Skeletal muscle tissue (tissue), 4 donors: ENCODE results near the gene VPS54. TPM values are rescaled to one million over a fixed set of nuclear protein-coding genes. Genes with fewer than 3 reads are reported as not detected.

ENCODE experiments used
- H3K27ac ChIP-seq: one replicate; pipeline ENCODE4 v1.7.0; 2013; ENCODE audit warnings: mild to moderate bottlenecking, low read depth, low read length, inconsistent platforms
- H3K27me3 ChIP-seq, 3 donors: one replicate each; pipeline ENCODE4 v1.7.0; 2013; ENCODE audit warnings: low read length in 3 of 3; ENCODE audit not compliant: control insufficient read depth in 3 of 3, insufficient read depth in 3 of 3
- H3K36me3 ChIP-seq, 3 donors: one replicate each; pipeline ENCODE4 v1.7.0; 2013; ENCODE audit warnings: low read length in 3 of 3; ENCODE audit not compliant: control insufficient read depth in 3 of 3, insufficient read depth in 3 of 3
- H3K4me1 ChIP-seq, 3 donors: one replicate each; pipeline ENCODE4 v1.7.0; 2013; ENCODE audit warnings: low read length in 3 of 3, mild to moderate bottlenecking in 3 of 3; ENCODE audit not compliant: control insufficient read depth in 3 of 3, insufficient read depth in 3 of 3
- H3K4me3 ChIP-seq, 3 donors: one replicate each; pipeline ENCODE4 v1.7.0; 2013; ENCODE audit warnings: low read length in 3 of 3
- H3K9ac ChIP-seq, 3 donors: one replicate each; pipeline ENCODE4 v1.7.0; 2013; ENCODE audit warnings: low read length in 3 of 3, mild to moderate bottlenecking in 3 of 3, moderate library complexity in 2 of 3, low read depth in 1 of 3
- H3K9me3 ChIP-seq, 3 donors: one replicate each; pipeline ENCODE4 v1.7.0; 2013; ENCODE audit warnings: low read length in 3 of 3; ENCODE audit not compliant: control insufficient read depth in 3 of 3
- total RNA-seq: library from RNA; depleted of rRNA; stranded (reverse); fragments of >200 nt; gene quantifications from one replicate; pipeline ENCODE4 v1.2.3, GENCODE V29; 2014
- donor health status: Osteomylitis.

VPS54 gene
- total RNA-seq, 1 donor from 2014 or later, result 25.1 TPM

DNA sequence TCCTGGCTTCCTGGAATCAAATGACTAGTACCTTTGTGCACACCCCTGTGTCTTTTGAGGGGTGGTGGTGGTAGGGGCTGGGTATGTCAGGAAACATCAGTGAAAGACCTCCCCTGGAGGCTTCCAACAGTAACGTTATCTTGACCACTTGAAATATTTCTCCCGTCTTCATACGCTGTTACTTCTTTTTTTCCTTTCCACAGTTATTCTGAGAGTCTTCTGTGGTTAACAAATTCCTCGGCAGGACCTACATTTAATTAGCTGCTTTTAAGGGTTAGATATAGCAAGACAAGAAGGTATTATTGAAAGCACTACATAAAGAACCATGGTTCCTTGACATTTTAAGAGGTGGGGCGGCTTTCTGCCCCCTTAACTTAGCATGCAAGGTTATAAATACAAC, 142.9 kb downstream of the VPS54 start:
- no peak overlapping the region for H3K9ac ChIP-seq
- peaks cover 33 to 45% (median 37%) of the 10 kb centered on the region in 3 donors for H3K4me1 ChIP-seq

DNA sequence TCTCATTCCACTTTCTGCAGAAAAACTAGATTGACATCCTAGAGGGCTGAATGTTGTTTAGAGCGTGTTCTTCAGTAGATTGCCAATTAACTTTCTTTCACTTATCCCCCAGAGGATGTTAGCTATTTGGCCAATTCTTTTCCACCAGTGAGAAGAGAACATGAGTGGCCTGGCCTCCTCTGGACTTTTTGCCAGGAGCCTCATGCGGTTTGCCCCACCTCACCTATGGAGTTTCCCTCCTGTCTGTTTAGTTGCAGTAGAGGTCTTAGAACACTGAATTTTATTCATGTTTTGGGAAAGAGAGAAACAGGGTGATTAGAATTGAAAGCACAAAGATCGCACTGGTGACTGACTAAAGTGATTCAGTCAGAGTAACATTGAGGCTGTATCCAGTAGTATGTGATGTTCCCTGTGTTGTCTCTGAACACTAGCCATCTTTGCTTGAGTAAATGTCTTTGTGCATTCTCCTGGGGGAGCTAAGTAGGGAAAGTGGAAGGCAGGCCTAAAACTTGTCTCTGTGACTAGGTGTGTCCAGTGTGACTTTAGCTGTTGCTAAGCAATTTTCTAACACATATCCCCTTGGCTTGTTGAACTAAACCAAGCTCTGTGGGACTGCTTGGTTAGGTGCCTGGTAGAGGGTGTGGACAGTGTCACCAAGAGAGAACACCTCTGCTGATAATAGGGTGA, 143.5 kb downstream of the VPS54 start:
- Histone ChIP-seq H3K4me1 (peaks cover 32 to 39% (median 37%) of the 10 kb centered on the region in 3 donors), H3K27me3 (no peaks in the 10 kb centered on the region), H3K27ac (peak overlapping the region; percentile 51), H3K9ac (no peak overlapping the region), H3K36me3 (peaks cover 5 to 18% (median 15%) of the 10 kb centered on the region in 3 donors), H3K4me3 (no peak overlapping the region), H3K9me3 (no peaks in the 10 kb centered on the region)

More for the DNA sequence above, 142.9 kb downstream of the VPS54 start:
- no peak overlapping the region for H3K4me3 ChIP-seq
- H3K27ac ChIP-seq, result peak overlapping the region; percentile 51
- H3K27me3 ChIP-seq, result no peaks in the 10 kb centered on the region
- H3K9me3 ChIP-seq, result no peaks in the 10 kb centered on the region
- H3K36me3 ChIP-seq, result peaks cover 5 to 18% (median 16%) of the 10 kb centered on the region in 3 donors

DNA sequence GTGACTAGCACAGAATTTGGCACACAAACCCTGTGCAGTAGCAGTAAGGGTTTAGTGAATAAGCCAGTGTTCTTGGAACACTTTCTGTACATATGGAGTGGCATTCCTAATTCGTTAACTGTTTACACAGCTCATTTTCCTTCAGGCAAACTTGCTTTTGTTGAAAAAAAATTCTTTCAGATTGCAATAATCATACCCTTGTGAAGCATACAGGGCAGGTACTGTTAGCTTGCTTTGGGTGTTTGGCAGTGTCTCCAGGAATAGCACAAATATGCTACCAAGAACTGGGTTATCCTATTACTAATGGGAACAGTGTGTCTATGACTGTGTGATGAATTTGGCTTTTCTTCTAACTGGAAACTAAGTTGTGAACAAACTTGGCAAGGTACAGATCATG, 144.1 kb downstream of the VPS54 start:
- Histone ChIP-seq H3K4me3 (no peak overlapping the region), H3K9me3 (no peaks in the 10 kb centered on the region), H3K9ac (no peak overlapping the region), H3K27me3 (no peaks in the 10 kb centered on the region), H3K36me3 (peaks cover 5 to 18% (median 12%) of the 10 kb centered on the region in 3 donors), H3K27ac (peak overlapping the region; percentile 51), H3K4me1 (peaks cover 31 to 37% (median 36%) of the 10 kb centered on the region in 3 donors)

DNA sequence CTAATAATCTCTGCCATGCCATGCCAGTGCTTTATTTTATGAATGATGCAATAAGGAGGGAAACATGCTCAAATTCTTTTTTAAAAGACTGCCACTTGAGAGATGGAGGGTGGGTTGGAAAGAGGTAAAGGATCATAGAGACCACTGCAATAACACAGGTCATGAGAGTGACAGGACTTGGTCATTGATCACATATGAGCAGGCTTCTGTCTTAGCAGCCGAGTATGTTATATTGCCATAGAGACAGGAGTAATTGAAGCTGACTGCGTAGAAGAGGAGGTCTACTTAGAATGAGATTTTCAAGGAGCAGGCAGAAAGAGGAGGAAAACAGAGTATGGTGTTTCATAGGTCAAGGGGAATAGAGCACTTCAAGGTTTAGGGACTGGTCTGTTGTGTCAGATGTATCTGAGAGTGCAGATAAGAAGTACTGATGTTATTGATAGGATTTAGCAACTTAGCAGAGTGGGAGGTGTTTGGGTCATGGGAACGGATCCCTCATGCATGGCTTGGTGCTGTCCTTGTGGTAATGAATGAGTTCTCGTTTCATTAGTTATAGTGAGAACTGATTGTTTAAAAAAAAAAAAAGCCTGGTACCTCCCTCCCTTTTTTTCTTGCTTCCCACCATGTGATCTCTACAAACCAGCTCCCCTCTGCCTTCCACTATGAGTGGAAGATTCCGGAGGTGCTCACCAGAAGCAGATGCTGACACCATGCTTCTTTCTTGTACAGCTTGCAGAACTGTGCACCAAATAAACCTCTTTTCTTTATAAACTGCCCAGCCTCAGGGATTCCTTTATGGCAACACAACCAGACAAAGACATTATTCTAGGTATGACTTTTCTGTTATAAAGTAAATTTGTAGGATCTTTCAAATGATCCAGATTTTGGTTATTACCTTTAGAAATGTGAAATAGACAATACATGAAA, 144.8 kb downstream of the VPS54 start:
- no peak overlapping the region for H3K4me3 ChIP-seq
- peaks cover 32 to 39% (median 36%) of the 10 kb centered on the region in 3 donors for H3K4me1 ChIP-seq
- H3K36me3 ChIP-seq, result peaks cover 5 to 18% (median 12%) of the 10 kb centered on the region in 3 donors
- no peaks in the 10 kb centered on the region for H3K9me3 ChIP-seq
- H3K9ac ChIP-seq, result no peak overlapping the region
- H3K27me3 ChIP-seq, result no peaks in the 10 kb centered on the region
- peak overlapping the region; percentile 51 for H3K27ac ChIP-seq

DNA sequence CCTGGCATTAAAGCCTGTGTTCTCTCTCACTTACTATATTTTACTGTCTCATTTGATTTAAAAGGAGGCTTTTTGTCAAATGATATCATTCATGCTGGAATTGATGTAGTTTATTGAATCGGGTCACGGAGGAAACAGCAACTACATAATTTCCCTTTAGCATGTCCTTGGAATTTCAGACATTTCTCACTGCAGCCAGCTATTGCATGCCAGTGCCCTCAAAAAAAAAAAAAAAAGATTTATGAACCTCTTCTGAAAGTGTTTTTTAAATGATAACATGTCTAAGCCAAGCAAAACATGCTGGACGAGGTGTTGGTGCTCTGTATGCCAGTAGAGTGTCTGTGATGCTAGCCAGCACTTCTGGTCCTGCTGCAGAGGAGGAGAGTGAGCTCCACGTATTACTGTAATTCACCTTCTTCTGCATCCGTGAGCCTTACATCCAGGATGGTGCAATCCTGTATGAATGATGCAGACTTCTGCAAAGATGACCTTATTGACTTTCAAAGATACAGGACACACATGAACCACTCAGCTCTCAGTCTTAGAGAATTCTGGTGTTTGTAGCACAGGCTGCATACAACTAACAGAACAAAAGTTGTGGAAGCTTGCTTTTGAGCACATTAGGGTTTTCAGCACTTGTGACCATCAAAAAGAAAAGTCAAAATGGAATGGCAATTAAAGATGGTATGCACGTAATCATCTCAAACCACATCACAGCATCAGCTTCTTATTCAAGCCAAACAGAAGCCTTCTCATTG, 146.5 kb downstream of the VPS54 start:
- Histone ChIP-seq H3K4me3 (no peak overlapping the region), H3K9me3 (no peaks in the 10 kb centered on the region), H3K27ac (no peak overlapping the region), H3K4me1 (peaks cover 34 to 41% (median 36%) of the 10 kb centered on the region in 3 donors), H3K27me3 (no peaks in the 10 kb centered on the region), H3K36me3 (peaks cover 5 to 15% (median 12%) of the 10 kb centered on the region in 3 donors), H3K9ac (peak overlapping the region in 1 of 3 donors; percentile 18)

DNA sequence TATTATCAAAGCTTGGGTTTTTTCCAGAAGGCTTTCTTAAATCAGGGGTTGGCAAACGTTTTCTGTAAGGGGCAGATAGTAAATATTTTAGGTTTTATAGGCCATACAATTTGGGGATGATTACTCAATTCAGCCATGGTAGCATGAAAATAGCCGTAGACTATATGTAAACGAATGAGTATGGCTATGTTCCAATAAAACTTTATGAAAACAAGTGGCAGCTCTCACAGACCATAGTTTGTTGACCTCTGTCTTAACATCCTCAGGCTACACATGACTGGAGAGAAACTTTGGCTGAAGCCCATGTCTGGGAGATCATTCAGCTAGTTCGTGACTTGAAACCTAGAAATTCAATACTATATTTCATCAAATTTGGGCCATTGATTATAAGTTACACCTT, 147.4 kb downstream of the VPS54 start:
- Histone ChIP-seq H3K36me3 (peaks cover 5 to 13% (median 12%) of the 10 kb centered on the region in 3 donors), H3K4me3 (no peak overlapping the region), H3K9me3 (no peaks in the 10 kb centered on the region), H3K27me3 (no peaks in the 10 kb centered on the region), H3K9ac (no peak overlapping the region), H3K27ac (no peak overlapping the region), H3K4me1 (peaks cover 34 to 41% (median 36%) of the 10 kb centered on the region in 3 donors)

DNA sequence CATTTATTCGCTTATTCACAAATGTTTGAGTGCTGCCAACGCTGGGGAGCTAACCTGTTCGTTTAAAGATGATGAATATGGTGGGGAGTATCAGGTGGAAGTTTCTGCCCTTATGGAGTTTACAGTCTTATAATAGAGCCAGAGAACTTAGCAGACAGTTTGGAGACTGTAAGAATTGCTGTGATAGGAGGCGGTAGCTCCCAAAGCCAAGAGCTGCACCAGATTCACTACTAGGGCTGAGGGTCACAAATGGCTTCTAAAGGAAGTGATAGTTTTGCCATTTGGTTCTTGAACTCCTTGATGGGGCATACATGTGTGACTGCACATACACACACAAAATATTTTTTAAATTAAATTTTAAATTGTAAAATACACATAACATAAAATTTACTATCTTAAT, 148.5 kb downstream of the VPS54 start:
- Histone ChIP-seq H3K4me1 (peaks cover 27 to 34% (median 30%) of the 10 kb centered on the region in 3 donors), H3K9me3 (no peaks in the 10 kb centered on the region), H3K9ac (no peak overlapping the region), H3K36me3 (peaks cover 5 to 14% (median 12%) of the 10 kb centered on the region in 3 donors), H3K4me3 (no peak overlapping the region), H3K27me3 (no peaks in the 10 kb centered on the region), H3K27ac (no peak overlapping the region)

DNA sequence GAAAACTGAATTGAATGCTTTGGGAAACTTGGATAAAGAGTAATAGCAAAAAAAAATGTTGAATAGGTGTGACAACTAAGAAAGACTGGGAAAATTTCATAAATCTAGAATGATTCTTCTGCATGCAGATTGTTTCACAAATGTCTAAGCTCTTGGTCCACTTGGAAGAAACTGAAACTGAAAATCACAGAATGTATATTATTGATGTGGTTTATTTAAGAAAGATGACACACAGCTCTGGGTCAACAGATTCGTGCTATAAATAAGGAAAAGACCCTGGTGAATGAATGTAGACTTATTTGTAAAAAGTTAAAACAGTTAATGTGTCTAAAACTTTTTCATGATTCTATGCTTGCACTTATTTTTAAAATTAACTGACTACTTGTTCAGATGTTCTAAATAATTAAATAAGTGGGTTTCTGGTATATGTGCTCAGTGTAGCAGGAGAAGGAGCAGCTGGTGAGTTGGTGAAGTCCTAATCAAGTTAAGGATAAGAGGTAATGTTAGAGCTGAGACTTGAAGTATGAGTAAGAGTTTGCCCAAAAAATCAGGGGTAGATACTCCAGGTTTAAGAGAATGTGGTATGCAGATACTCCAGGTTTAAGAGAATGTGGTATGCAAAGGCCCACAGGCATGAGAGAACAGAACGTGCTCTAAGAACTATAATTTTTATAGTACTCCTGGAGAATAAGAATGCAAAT, 153.1 kb downstream of the VPS54 start:
- Histone ChIP-seq H3K4me3 (no peak overlapping the region), H3K36me3 (peaks cover 0 to 21% (median 4%) of the 10 kb centered on the region in 3 donors), H3K9ac (no peak overlapping the region), H3K4me1 (peaks cover 18 to 30% (median 19%) of the 10 kb centered on the region in 3 donors), H3K27me3 (no peaks in the 10 kb centered on the region), H3K9me3 (no peaks in the 10 kb centered on the region), H3K27ac (no peak overlapping the region)

DNA sequence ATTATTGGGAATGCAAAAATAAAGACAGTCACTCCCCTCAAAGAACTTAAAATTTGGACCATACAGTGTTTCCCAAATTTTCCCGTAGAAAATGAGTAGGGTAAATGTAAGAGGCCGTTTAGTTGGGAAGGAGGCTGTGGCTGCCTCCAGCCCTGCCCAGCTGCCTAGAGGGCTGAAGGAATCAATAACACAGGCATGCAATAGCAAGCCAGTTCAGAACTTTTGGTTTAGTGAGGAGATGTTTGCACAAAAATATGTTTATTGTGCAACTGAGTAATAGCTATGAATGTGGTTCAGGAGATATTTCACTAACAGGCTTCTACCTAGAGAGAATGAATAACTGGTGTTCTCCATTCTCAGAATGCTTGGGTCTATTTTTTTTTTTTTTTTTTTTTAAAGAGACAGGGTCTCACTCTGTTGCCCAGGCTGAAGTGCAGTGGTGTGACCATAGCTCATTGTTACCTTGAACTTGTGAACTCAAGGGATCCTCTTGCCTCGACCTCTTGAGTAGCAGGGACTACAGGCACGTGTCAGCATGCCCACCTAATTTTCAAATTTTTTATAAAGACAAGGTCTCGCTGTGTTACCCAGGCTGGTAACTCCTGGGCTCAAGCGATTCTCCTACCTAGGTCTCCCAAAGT, 153.9 kb downstream of the VPS54 start:
- H3K9ac ChIP-seq, result no peak overlapping the region
- no peak overlapping the region for H3K4me3 ChIP-seq
- no peak overlapping the region for H3K27ac ChIP-seq
- peaks cover under 1 to 23% (median 4%) of the 10 kb centered on the region in 3 donors for H3K36me3 ChIP-seq
- H3K4me1 ChIP-seq, result peaks cover 17 to 31% (median 18%) of the 10 kb centered on the region in 3 donors
- H3K9me3 ChIP-seq, result no peaks in the 10 kb centered on the region
- H3K27me3 ChIP-seq, result no peaks in the 10 kb centered on the region
